ENCODE results near the gene TRIM64C. TPM values are rescaled to one million over a fixed set of nuclear protein-coding genes. Genes with fewer than 3 reads are reported as not detected.
A peak's percentile ranks its signal among the peaks of the same experiment; 100 is the strongest.
"Not testable (repeated sequence)": the region's sequence is repeated elsewhere in the genome, so short reads cannot be mapped to it uniquely, and the experiment has no call there.

The TRIM64C gene
- total RNA-seq (not detected), polyA plus RNA-seq (not detected)
- long read RNA-seq, donor 1 = 0 reads
- long read RNA-seq, donor 2 = 0 reads
- long read RNA-seq, donor 3 = 0 reads

GRCh38 chr11:49059012-49059411, at the start of gene TRIM64C:
Gene TRIM64C (minus strand): TSS chr11:49059112. CDS start chr11:49059112, 0 bp downstream.
- H3K27ac ChIP-seq; DNase-seq; H3K4me1 ChIP-seq (ENCODE audit: insufficient read depth); H3K9me3 ChIP-seq; H3K4me3 ChIP-seq; H3K36me3 ChIP-seq; intact Hi-C loops (cut with DNase I); H3K27me3 ChIP-seq: not testable (repeated sequence)
- 79 to 81% (median 79%) methylated on average over 5 of the region's 5 CpGs for WGBS, 3 donors

- H3K4me3 ChIP-seq; H3K36me3 ChIP-seq; H3K4me1 ChIP-seq (ENCODE audit: insufficient read depth); intact Hi-C loops (cut with DNase I); H3K27ac ChIP-seq; H3K9me3 ChIP-seq; H3K27me3 ChIP-seq: not testable (repeated sequence)
- 88% methylated on average over 24 of the region's 24 CpGs for WGBS, 3 donors
- peak in 1 of 5 donors; percentile 4 for DNase-seq
Measured at GRCh38 chr11:49102356-49102755, 43.4 kb upstream of the TRIM64C start.

GRCh38 chr11:49069897-49070296, 11.0 kb upstream of the TRIM64C start:
- H3K4me3 ChIP-seq; H3K27me3 ChIP-seq; H3K36me3 ChIP-seq; DNase-seq; H3K27ac ChIP-seq; H3K4me1 ChIP-seq (ENCODE audit: insufficient read depth); intact Hi-C loops (cut with DNase I); H3K9me3 ChIP-seq: not testable (repeated sequence)
- WGBS, 3 donors = 61 to 71% (median 61%) methylated on average over 5 of the region's 5 CpGs

- H3K27me3 ChIP-seq; intact Hi-C loops (cut with DNase I): not testable (repeated sequence)
- WGBS, 3 donors = 52 to 73% (median 67%) methylated on average over 31 to 38 of the region's 38 CpGs
Measured at GRCh38 chr11:49049821-49050220, 9.1 kb downstream of the TRIM64C start.

GRCh38 chr11:49048229-49048628, 10.7 kb downstream of the TRIM64C start:
- intact Hi-C loops (cut with DNase I); H3K4me1 ChIP-seq (ENCODE audit: insufficient read depth); H3K36me3 ChIP-seq; H3K27ac ChIP-seq; H3K4me3 ChIP-seq; H3K27me3 ChIP-seq; DNase-seq; H3K9me3 ChIP-seq: not testable (repeated sequence)
- 42 to 63% (median 45%) methylated on average over 20 to 27 of the region's 28 CpGs for WGBS, 3 donors

More at GRCh38 chr11:49049821-49050220, 9.1 kb downstream of the TRIM64C start:
- DNase-seq; H3K4me3 ChIP-seq; H3K36me3 ChIP-seq; H3K4me1 ChIP-seq (ENCODE audit: insufficient read depth); H3K9me3 ChIP-seq; H3K27ac ChIP-seq: not testable (repeated sequence)

- H3K9me3 ChIP-seq; H3K36me3 ChIP-seq; intact Hi-C loops (cut with DNase I); H3K27ac ChIP-seq; DNase-seq; H3K4me3 ChIP-seq; H3K27me3 ChIP-seq; H3K4me1 ChIP-seq (ENCODE audit: insufficient read depth): not testable (repeated sequence)
- WGBS, 3 donors = 8 to 51% (median 8%) methylated on average over 2 of the region's 2 CpGs
Measured at GRCh38 chr11:49028523-49028922, 30.4 kb downstream of the TRIM64C start, which contains the start of gene TRIM49B. Gene TRIM49B (plus strand): TSS chr11:49028823. CDS start chr11:49031600, 2,777 bp downstream.

Small RNA genes lying within 50 kb of the gene (small RNA-seq; reads per million reads assigned to genes)
- gene AC084851.1 = not detected

Other genes starting within 250 kb of the TRIM64C start
- not detected for gene TRIM51G, start 75.2 kb downstream of the TRIM64C start, total RNA-seq
- not detected for gene TRIM51G, start 75.2 kb downstream of the TRIM64C start, polyA plus RNA-seq
- not detected for gene TRIM49B, start 30.3 kb downstream of the TRIM64C start, total RNA-seq
- not detected for gene TRIM49B, start 30.3 kb downstream of the TRIM64C start, polyA plus RNA-seq
- 1 to 10 TPM in 3 of 7 donors, under 1 TPM in 3, not detected in 1; 0.69 to 2.4 (median 1.0) TPM for gene FOLH1, start 149.5 kb upstream of the TRIM64C start, total RNA-seq
- gene FOLH1, start 149.5 kb upstream of the TRIM64C start, polyA plus RNA-seq = 1 to 10 TPM; 1.2 to 5.0 TPM

All from ovary (tissue), 10 donors.